C4-2B (cell line): Measurements from ENCODE around the gene PSAP.

ENCODE experiments used
- H3K27ac ChIP-seq: fragments of 450-650 bp; 2 replicates; pipeline ENCODE4 v1.5.1; 2017
- ZFX ChIP-seq: fragments of 450-650 bp; IDR thresholded peaks from 2 replicates; pipeline ENCODE4 v1.6.1; 2017
- TF ChIP-seq, protein P1 (sequence below): fragments of 450-650 bp; conservative IDR thresholded peaks from 2 replicates; pipeline ENCODE4 v1.5.1; 2017; ENCODE audit warnings: mild to moderate bottlenecking

PSAP gene

DNA sequence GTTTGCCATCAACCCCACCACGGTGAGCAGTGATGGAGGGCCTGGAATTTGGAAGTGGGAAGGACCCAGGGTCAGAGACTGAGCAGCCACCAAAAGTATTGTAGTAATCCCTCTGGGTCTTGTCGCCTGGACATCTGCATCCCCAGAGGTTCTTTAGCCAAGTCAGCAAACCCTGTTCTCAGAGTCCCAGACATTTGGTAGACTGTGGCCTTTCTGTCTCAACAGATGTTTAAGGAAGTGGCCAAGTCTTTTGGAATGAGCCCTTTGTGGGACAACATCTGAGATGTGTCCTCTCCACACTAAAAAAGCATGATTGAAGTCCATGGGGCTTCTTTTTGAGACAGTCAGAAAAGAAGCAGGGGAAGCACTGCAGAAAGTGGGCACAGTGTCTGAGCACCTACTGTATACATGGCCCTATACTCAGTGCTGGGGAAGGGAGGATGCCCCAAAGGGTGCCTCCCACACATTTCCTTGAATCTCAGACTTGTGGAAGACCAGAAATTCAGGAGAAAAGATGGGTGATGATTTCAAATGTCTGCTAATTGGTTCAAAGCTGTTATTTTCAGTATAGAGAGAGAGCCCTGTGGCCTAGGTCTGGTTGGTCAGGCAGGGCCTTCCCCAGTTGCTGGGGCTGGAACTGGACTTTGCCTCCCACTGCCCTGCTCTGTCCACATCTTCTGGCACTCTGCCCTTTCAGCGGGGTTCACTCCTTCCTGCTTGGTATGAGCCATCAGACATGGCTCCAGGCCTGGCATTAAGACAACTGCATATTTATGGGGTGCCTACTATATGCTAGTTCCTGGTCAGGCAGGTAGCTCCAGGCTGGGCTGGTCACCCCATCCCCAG lies 51.2 kb downstream of the PSAP start:
- no peak for TF ChIP-seq ZFX
- TF ChIP-seq, protein P1, sequence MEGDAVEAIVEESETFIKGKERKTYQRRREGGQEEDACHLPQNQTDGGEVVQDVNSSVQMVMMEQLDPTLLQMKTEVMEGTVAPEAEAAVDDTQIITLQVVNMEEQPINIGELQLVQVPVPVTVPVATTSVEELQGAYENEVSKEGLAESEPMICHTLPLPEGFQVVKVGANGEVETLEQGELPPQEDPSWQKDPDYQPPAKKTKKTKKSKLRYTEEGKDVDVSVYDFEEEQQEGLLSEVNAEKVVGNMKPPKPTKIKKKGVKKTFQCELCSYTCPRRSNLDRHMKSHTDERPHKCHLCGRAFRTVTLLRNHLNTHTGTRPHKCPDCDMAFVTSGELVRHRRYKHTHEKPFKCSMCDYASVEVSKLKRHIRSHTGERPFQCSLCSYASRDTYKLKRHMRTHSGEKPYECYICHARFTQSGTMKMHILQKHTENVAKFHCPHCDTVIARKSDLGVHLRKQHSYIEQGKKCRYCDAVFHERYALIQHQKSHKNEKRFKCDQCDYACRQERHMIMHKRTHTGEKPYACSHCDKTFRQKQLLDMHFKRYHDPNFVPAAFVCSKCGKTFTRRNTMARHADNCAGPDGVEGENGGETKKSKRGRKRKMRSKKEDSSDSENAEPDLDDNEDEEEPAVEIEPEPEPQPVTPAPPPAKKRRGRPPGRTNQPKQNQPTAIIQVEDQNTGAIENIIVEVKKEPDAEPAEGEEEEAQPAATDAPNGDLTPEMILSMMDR: no peak
- H3K27ac ChIP-seq: no peak overlapping the region

DNA sequence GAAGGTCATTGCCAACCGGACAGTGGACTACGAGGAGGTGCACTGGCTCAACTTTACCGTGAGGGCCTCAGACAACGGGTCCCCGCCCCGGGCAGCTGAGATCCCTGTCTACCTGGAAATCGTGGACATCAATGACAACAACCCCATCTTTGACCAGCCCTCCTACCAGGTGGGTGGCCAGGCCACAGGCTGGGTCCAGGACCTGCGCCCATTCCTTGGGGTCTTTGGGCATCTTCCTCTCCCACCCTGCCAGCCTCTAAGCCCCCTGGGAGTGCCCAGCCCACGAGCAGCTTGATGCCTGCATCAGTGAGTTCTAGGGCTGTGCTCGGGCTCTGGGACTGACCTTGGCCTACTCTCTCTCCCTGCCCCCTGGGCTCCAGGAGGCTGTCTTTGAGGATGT lies 51.9 kb downstream of the PSAP start:
- no peak overlapping the region for H3K27ac ChIP-seq
- no peak for TF ChIP-seq ZFX
- TF ChIP-seq, protein P1: no peak

DNA sequence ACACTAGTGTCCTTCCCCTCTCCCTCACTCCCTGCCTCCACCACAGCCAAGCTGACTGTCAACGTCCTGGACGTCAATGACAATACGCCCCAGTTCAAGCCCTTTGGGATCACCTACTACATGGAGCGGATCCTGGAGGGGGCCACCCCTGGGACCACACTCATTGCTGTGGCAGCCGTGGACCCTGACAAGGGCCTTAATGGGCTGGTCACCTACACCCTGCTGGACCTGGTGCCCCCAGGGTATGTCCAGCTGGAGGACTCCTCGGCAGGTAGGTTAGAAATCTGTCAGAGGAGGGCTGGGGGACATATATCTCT lies 52.8 kb downstream of the PSAP start:
- TF ChIP-seq ZFX: no peak
- H3K27ac ChIP-seq: no peak overlapping the region

DNA sequence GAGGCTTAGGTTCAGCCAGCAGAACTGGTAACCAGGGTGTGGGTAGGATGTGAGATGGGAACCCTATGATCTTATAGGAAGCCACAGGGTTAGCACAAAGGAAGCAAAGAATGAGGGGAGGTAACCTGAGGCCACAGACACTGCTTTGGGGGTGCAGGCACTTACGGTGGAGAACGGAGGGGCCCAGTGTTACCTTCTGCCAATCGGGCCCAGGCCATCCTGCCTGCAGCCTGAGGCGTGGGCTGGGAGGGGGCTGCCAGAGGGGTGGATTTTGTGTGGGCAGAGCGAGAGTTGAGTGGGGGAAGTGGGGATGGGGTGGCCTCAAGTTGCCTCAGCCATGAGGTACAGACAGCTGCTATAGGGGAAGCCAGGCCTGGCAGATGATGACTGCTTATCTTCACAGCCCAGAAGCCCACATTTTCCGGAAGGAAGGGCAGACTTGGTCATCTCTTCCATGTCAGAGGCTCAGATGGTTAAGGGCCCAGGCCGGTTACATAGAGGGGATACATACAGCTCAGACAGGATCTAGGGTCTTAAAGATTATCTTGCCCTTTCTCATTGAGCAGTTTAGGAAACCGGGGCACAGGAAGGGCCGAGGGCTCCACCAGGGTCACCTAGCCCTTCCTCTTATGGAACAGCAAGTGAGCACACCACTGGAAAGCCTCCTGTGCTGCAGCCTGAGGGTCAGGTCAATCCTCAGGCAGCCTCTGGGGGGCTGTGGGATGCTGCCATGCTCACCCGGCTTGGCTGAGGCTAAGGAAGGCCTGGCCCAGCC lies 53.3 kb downstream of the PSAP start:
- H3K27ac ChIP-seq: no peak overlapping the region
- no peak for TF ChIP-seq ZFX
- TF ChIP-seq, protein P1: no peak

DNA sequence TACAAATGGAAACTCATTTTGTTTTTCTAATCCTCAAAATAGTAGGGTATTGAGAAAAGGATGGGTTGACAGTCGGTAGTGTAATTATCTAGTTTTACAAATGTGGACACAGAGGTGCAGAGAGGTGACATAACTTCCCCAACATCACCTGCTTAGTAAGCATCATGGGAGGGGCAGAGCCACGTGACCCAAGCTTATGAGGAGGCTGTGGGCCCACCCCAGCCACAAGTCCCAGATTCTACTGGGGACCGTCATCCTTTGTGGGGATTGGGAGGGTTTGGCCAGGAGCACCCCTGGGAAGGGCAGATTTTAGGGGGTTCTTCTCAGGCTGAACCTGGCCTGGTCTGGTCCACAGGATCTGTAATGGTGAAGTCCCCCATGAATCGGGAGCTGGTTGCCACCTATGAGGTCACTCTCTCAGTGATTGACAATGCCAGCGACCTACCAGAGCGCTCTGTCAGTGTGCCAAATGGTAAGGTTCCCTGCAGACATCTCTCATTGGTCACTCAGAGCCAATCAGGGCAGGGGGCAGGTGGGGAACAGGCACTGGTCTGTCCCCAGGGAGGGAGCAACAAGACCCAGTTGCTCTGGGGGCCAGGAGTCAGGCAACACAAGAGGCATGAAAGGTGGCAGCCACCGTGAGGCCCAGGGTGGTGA lies 54.2 kb downstream of the PSAP start:
- no peak overlapping the region for H3K27ac ChIP-seq
- TF ChIP-seq, protein P1: no peak
- TF ChIP-seq ZFX: no peak

DNA sequence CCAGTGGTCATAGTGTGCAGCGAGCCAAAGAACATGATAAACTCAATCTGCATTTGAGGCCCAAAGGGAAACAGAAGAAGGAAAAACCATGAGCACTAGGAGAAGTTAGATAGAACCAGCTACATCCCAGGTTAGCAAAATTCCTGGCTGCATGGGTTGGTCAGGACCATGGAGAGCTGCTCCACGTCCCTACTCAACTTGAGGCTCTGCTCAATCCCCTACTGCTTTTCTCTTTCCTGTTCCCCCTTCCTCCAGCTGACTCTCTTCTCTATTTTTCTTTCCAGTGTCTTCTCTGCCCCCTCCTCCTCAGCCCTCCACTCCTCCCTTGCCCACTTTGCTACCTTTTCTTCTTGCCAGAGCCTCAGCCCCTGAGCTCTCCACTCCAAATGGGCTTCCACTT lies 55.8 kb downstream of the PSAP start:
- H3K27ac ChIP-seq: no peak overlapping the region
- no peak for TF ChIP-seq ZFX
- TF ChIP-seq, protein P1: no peak

DNA sequence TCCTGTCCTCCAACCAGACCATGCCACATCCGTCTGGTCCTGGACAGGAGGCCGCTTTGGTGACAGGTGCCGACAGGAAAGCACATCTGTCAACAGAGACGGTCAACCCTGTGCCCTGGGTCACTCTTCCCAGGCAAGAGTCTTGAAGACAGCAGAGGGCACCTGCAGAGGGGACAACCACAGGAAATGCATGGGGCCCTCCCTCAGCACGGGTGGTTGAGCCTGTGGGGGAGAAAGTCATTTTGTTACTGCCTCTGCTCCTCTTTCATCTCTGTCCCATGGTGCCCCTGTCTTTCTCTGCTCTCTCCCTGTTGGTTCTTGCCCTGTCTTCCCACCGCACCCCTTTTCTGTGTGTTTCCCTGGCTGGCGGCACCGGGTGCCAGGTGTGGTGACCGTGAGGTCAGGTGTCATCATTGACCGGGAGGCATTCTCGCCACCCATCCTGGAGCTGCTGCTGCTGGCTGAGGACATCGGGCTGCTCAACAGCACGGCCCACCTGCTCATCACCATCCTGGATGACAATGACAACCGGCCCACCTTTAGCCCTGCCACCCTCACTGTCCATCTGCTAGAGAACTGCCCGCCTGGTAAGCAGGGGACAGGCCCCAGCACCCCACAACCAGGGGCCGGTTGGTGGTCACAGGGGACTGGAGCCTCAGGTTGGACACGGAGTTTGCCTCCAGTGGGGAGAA lies 60.2 kb downstream of the PSAP start:
- H3K27ac ChIP-seq: no peak overlapping the region
- TF ChIP-seq, protein P1: no peak
- TF ChIP-seq ZFX: no peak
